ENCODE data around the gene FCN1.

FCN1 gene

DNA sequence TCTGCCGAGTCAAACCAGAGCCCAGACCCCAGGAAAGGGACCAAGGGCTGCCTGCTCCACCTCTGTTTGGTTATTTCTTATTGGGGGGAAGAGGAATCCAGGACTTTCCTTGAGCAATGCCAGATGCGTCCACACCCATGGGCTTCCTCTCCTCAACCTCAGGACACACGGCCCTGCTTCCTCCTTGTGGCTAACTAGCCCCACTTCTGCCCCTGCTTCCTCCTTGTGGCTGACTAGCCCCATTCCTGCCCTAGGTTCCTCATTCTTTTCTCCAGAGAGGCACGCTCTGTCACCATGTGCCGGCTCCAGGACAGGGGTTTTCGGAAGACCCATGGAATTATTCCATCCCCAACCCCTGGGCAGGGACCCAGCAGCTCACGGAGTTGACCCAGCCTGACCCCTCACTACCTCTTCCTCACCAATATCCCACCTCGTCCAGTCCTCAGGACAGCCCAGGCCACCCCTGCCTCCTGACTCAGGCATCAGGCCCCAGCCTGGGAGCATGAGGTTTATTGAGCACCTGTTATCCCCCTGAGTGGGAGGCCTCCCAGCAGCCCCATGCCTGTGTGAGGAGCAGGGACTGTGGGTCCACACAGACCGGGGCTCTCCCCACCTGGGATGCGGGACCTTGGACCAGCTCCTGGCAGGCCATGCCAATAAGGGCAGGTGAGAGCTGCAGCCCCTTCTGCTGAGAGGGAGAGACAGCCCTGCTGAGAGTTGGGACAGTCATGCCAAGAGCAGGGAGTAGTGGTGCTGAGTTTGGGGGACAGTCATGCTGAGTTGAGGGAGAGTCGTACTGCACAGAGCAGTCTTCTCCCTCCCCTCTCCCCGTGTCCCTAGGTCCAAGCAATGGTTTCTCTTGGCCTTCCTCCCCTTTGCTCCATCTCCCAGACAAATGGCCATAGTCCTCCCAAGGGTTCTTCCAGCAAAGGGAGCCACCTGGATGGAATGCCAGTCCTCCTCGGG, 11.8 kb upstream of the FCN1 start:
- H2AK5ac ChIP-seq (ENCODE audit: low read depth, low read length) = peak overlapping the region; percentile 77
- peak overlapping the region; percentile 82 for H2BK12ac ChIP-seq (ENCODE audit: low read length)
- peak overlapping the region; percentile 75 for H2BK15ac ChIP-seq (ENCODE audit: low read length)
- H3K4me3 ChIP-seq (ENCODE audit: low read length in 2 of 2) = no peak overlapping the region
- H3K27me3 ChIP-seq (ENCODE audit: control insufficient read depth in 3 of 3, insufficient read depth in 3 of 3, low read depth in 1 of 3, low read length in 3 of 3) = peaks cover 0 to 4% (median 3%) of the 10 kb centered on the region in 3 experiments
- H3K79me1 ChIP-seq (ENCODE audit: low read depth, low read length) = no peaks in the 10 kb centered on the region
- H3K27ac ChIP-seq (replicated peaks; ENCODE audit: low read length) = no peak overlapping the region
- H3K36me3 ChIP-seq (replicated peaks in 1 of 2; ENCODE audit: control insufficient read depth in 2 of 2, insufficient read depth in 2 of 2, low read length in 2 of 2) = no peaks in the 10 kb centered on the region
- peak overlapping the region; percentile 14 for H3K4ac ChIP-seq (ENCODE audit: low read length)
- peak overlapping the region; percentile 33 for H3K14ac ChIP-seq (ENCODE audit: low read length)
- H3K18ac ChIP-seq (ENCODE audit: low read length) = peak overlapping the region; percentile 85
- peak overlapping the region; percentile 27 for H3K23ac ChIP-seq (ENCODE audit: low read depth, low read length, poor library complexity)
- H4K91ac ChIP-seq (ENCODE audit: low read depth, low read length, poor library complexity) = no peak overlapping the region
- H2BK120ac ChIP-seq (ENCODE audit: low read depth, low read length) = peak overlapping the region; percentile 23
- no peaks in the 10 kb centered on the region for H3K9me3 ChIP-seq (replicated peaks in 1 of 2; ENCODE audit: control insufficient read depth in 2 of 2, insufficient read depth in 1 of 2, low read depth in 1 of 2, low read length in 2 of 2)
- peak overlapping the region; percentile 73 for H4K8ac ChIP-seq (ENCODE audit: low read depth, low read length)
- DNase-seq (ENCODE audit: low spot score) = no peak
- no peak overlapping the region for H3K9ac ChIP-seq (ENCODE audit: low read depth, low read length, poor library complexity)
- no CpG with 5 or more reads among the region's 13 CpGs for WGBS, 2 donors (ENCODE audit: extremely low coverage in 2 of 2, insufficient read length in 2 of 2, insufficient replicate concordance in 1 of 2)
- H2AFZ ChIP-seq (ENCODE audit: low read length) = no peak overlapping the region
- H2BK5ac ChIP-seq (ENCODE audit: low read length) = peak overlapping the region; percentile 93
- peaks cover 0 to 7% of the 10 kb centered on the region in 2 donors for H3K4me1 ChIP-seq (ENCODE audit: control insufficient read depth in 2 of 2, insufficient read depth in 1 of 2, low read depth in 1 of 2, low read length in 2 of 2)
- no peak overlapping the region for H3K4me2 ChIP-seq (ENCODE audit: insufficient read depth, low read length, poor library complexity, severe bottlenecking)

DNA sequence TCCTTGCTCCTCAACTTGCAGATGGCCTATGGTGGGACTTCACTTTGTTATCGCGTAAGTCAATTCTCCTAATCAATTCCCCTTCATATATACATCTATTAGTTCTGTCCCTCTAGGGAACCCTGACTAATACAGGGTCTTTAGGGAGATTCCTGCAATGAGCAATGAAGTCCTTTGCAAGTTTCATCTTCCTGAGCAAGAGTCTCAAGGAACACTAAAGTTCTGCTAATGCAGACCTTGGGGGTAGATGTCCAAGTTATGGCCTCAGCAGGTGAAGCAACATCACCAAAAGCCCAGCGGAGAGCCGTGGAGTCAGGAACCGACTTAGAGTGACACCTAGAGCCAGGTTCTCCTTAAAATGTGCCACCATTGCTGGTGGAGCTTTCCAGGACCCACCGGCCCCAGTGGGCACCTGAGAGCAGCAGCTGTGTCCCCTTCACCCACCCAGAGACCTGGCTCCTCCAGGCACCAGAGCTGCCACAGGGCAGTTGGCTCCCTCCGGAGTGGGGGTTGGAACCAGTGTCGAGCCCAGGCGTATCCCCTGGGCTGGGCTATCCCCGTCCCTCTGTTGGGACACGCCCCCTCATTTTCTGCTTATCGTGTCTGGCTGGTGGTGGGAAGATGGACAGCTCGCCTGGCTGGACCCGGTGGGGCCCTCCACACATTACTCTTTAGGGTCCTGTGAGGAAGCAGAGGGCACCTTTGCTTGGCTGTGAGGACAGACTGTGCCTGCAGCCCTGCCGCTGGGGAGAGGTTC, 10.9 kb upstream of the FCN1 start:
- H3K4me1 ChIP-seq (ENCODE audit: control insufficient read depth in 2 of 2, insufficient read depth in 1 of 2, low read depth in 1 of 2, low read length in 2 of 2) = peaks cover 0 to 2% of the 10 kb centered on the region in 2 donors
- H3K14ac ChIP-seq (ENCODE audit: low read length) = peak overlapping the region; percentile 33
- no CpG with 5 or more reads among the region's 15 CpGs for WGBS, 2 donors (ENCODE audit: extremely low coverage in 2 of 2, insufficient read length in 2 of 2, insufficient replicate concordance in 1 of 2)
- H3K4me2 ChIP-seq (ENCODE audit: insufficient read depth, low read length, poor library complexity, severe bottlenecking) = no peak overlapping the region
- DNase-seq (ENCODE audit: low spot score) = no peak
- H3K18ac ChIP-seq (ENCODE audit: low read length) = peak overlapping the region; percentile 67
- no peak overlapping the region for H2AK5ac ChIP-seq (ENCODE audit: low read depth, low read length)
- no peaks in the 10 kb centered on the region for H3K79me1 ChIP-seq (ENCODE audit: low read depth, low read length)
- H4K91ac ChIP-seq (ENCODE audit: low read depth, low read length, poor library complexity) = no peak overlapping the region
- H3K4me3 ChIP-seq (ENCODE audit: low read length in 2 of 2) = no peak overlapping the region
- H3K36me3 ChIP-seq (replicated peaks in 1 of 2; ENCODE audit: control insufficient read depth in 2 of 2, insufficient read depth in 2 of 2, low read length in 2 of 2) = no peaks in the 10 kb centered on the region
- peak overlapping the region; percentile 23 for H3K23ac ChIP-seq (ENCODE audit: low read depth, low read length, poor library complexity)
- peak overlapping the region; percentile 14 for H3K4ac ChIP-seq (ENCODE audit: low read length)
- H2BK5ac ChIP-seq (ENCODE audit: low read length) = peak overlapping the region; percentile 93
- no peak overlapping the region for H2AFZ ChIP-seq (ENCODE audit: low read length)
- H3K9me3 ChIP-seq (replicated peaks in 1 of 2; ENCODE audit: control insufficient read depth in 2 of 2, insufficient read depth in 1 of 2, low read depth in 1 of 2, low read length in 2 of 2) = no peaks in the 10 kb centered on the region
- no peak overlapping the region for H3K9ac ChIP-seq (ENCODE audit: low read depth, low read length, poor library complexity)
- no peak overlapping the region for H3K27ac ChIP-seq (replicated peaks; ENCODE audit: low read length)
- peaks cover 0 to 4% (median under 1%) of the 10 kb centered on the region in 3 experiments for H3K27me3 ChIP-seq (ENCODE audit: control insufficient read depth in 3 of 3, insufficient read depth in 3 of 3, low read depth in 1 of 3, low read length in 3 of 3)
- peak overlapping the region; percentile 86 for H2BK12ac ChIP-seq (ENCODE audit: low read length)
- no peak overlapping the region for H4K8ac ChIP-seq (ENCODE audit: low read depth, low read length)
- peak overlapping the region; percentile 75 for H2BK15ac ChIP-seq (ENCODE audit: low read length)
- peak overlapping the region; percentile 23 for H2BK120ac ChIP-seq (ENCODE audit: low read depth, low read length)

- DNase-seq (ENCODE audit: low spot score) = no peak
These were observed 7.3 kb upstream of the FCN1 start for GRCh38 chr9:134925011-134925511.

More at GRCh38 chr9:134925011-134925511, 7.3 kb upstream of the FCN1 start:
- no peak overlapping the region for H4K8ac ChIP-seq (ENCODE audit: low read depth, low read length)
- H2BK12ac ChIP-seq (ENCODE audit: low read length) = no peak overlapping the region
- H3K27me3 ChIP-seq (ENCODE audit: control insufficient read depth in 3 of 3, insufficient read depth in 3 of 3, low read depth in 1 of 3, low read length in 3 of 3) = no peaks in the 10 kb centered on the region
- no CpG with 5 or more reads among the region's 7 CpGs for WGBS, 2 donors (ENCODE audit: extremely low coverage in 2 of 2, insufficient read length in 2 of 2, insufficient replicate concordance in 1 of 2)
- H3K79me1 ChIP-seq (ENCODE audit: low read depth, low read length) = no peaks in the 10 kb centered on the region
- no peak overlapping the region for H3K4me2 ChIP-seq (ENCODE audit: insufficient read depth, low read length, poor library complexity, severe bottlenecking)
- H2AK5ac ChIP-seq (ENCODE audit: low read depth, low read length) = no peak overlapping the region
- H3K14ac ChIP-seq (ENCODE audit: low read length) = no peak overlapping the region
- no peak overlapping the region for H3K18ac ChIP-seq (ENCODE audit: low read length)
- no peaks in the 10 kb centered on the region for H3K36me3 ChIP-seq (replicated peaks in 1 of 2; ENCODE audit: control insufficient read depth in 2 of 2, insufficient read depth in 2 of 2, low read length in 2 of 2)
- no peak overlapping the region for H3K4me3 ChIP-seq (ENCODE audit: low read length in 2 of 2)
- no peak overlapping the region for H2BK120ac ChIP-seq (ENCODE audit: low read depth, low read length)
- H2AFZ ChIP-seq (ENCODE audit: low read length) = no peak overlapping the region
- H2BK5ac ChIP-seq (ENCODE audit: low read length) = no peak overlapping the region
- no peak overlapping the region for H3K23ac ChIP-seq (ENCODE audit: low read depth, low read length, poor library complexity)
- H3K4me1 ChIP-seq (ENCODE audit: control insufficient read depth in 2 of 2, insufficient read depth in 1 of 2, low read depth in 1 of 2, low read length in 2 of 2) = no peaks in the 10 kb centered on the region
- no peak overlapping the region for H3K27ac ChIP-seq (replicated peaks; ENCODE audit: low read length)
- no peak overlapping the region for H2BK15ac ChIP-seq (ENCODE audit: low read length)
- peaks cover 0 to 1% of the 10 kb centered on the region in 2 donors for H3K9me3 ChIP-seq (replicated peaks in 1 of 2; ENCODE audit: control insufficient read depth in 2 of 2, insufficient read depth in 1 of 2, low read depth in 1 of 2, low read length in 2 of 2)
- no peak overlapping the region for H3K9ac ChIP-seq (ENCODE audit: low read depth, low read length, poor library complexity)
- H4K91ac ChIP-seq (ENCODE audit: low read depth, low read length, poor library complexity) = no peak overlapping the region
- H3K4ac ChIP-seq (ENCODE audit: low read length) = no peak overlapping the region

Data from neuronal stem cell (in vitro differentiated cells).